ENCODE data around the gene MAB21L4.

The MAB21L4 gene

GRCh38 chr2:240929364-240930095, 33.6 kb upstream of the MAB21L4 start:
- H3K4me3 ChIP-seq (ENCODE audit: low read depth, low read length), result no peak overlapping the region
- no peak for TF ChIP-seq CTCF (IDR thresholded peaks at IDR 0.05; ENCODE audit: low read depth, low read length)
- in situ Hi-C loops (cut with HindIII; ENCODE audit: low sequenced_read_pairs), result no loop called here
- DNase-seq (ENCODE audit: low read depth, low spot score), result no peak

DNA sequence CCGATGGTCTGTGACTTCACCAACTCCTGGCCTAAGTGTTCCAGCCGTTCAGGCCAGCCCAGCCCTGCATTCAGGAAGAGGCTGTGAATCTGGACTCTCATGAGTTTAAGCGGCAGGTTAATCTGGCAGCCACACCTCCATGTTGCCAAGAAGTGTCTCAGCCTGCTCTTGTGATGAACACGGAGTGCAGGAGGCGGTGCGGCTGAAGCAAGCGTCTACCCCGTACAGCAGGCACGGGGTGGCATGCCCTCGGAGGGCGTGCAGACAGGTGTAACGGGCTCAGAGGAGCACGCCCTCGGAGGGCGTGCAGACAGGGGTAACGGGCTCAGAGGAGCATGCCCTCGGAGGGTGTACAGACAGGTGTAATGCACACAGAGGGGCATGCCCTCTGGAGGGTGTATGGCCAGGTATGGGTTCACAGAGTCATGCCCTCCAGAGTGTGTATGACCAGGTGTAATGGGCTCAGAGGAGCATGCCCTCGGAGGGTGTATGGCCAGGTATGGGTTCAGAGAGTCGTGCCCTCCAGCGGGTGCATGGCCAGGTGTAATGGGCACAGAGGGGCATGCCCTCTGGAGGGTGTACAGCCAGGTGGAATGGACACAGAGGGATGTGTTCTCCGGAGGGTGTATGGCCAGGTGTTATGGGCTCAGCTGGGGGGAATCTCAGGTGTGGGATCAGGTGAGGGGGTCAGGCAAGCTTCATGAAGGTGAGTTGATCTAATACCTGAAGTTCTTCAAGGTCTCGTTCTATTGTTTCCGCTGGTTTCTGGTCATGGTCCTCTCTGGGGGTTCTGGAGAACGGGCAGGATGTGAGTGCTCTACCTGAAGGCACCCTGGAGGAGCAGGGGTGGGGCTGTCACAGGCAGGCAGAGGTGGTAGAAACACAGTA, 32.8 kb upstream of the MAB21L4 start:
- TF ChIP-seq CTCF (IDR thresholded peaks at IDR 0.05; ENCODE audit: low read depth, low read length), result no peak

DNA sequence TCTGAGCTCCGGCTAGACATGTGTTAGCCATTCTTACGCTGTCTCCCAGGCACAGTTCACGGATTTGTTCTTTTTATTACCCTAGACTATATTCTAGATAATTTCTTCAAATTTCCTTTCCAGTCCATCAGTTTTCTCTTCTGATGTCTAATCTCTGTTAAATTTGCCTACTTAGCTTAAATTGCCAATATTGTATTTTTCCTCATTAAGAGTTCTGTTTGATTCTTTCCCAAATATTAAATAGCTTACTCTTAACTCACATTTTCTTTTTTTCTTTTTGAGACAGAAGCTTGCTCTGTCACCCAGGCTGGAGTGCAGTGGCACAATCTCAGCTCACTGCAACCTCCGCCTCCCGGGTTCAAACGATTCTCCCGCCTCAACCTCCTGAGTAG, 31.4 kb upstream of the MAB21L4 start:
- no peak for DNase-seq (ENCODE audit: low read depth, low spot score)
- in situ Hi-C loops (cut with HindIII; ENCODE audit: low sequenced_read_pairs), result no loop called here
- no peak overlapping the region for H3K4me3 ChIP-seq (ENCODE audit: low read depth, low read length)
- no peak for TF ChIP-seq CTCF (IDR thresholded peaks at IDR 0.05; ENCODE audit: low read depth, low read length)

More for the DNA sequence above, 32.8 kb upstream of the MAB21L4 start:
- no peak for DNase-seq (ENCODE audit: low read depth, low spot score)
- in situ Hi-C loops (cut with HindIII; ENCODE audit: low sequenced_read_pairs), result no loop called here
- H3K4me3 ChIP-seq (ENCODE audit: low read depth, low read length), result no peak overlapping the region

DNA sequence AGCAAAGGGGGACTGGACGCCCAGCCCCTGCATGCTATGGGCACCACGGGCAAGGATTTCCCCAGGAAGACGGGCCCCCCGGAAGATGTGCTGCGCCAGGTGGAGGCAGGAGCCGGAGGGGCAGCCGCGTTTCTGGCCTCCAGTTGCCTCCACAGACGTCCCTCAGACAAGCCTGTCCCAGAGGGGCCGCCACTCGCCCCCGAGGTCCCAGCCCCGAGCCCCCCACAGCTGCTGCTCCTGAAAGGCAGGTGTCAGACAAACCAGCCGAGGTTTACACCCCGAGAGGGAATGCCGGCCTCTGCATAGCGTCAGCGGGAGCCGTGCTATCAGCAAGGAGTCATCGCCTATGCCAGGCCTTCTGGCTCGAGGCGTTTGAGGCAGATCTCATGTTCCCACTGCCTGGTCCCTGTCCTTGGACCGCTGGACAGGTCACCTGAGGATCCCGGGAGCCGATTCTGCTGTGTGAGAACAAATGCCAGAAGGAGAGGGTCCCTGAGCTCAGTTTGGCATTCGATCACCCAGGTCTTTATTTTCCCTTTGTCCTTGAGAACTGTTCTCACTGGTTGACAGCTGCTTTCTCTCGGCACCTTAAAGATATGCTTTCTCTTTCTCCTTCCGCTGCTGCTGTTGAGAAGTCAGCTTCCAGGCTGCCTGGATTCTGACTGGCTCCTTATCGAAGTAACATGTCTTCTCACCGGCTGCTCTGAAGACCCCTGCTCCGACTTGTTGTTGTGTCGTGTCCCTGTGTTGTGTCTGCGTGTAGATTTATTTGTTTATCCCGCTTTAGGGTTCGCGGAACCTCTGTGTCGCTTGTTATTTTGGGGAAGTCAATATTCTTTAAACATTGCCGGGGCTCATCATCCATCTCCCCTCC, 30.8 kb upstream of the MAB21L4 start:
- no peak for DNase-seq (ENCODE audit: low read depth, low spot score)
- H3K4me3 ChIP-seq (ENCODE audit: low read depth, low read length), result no peak overlapping the region

DNA sequence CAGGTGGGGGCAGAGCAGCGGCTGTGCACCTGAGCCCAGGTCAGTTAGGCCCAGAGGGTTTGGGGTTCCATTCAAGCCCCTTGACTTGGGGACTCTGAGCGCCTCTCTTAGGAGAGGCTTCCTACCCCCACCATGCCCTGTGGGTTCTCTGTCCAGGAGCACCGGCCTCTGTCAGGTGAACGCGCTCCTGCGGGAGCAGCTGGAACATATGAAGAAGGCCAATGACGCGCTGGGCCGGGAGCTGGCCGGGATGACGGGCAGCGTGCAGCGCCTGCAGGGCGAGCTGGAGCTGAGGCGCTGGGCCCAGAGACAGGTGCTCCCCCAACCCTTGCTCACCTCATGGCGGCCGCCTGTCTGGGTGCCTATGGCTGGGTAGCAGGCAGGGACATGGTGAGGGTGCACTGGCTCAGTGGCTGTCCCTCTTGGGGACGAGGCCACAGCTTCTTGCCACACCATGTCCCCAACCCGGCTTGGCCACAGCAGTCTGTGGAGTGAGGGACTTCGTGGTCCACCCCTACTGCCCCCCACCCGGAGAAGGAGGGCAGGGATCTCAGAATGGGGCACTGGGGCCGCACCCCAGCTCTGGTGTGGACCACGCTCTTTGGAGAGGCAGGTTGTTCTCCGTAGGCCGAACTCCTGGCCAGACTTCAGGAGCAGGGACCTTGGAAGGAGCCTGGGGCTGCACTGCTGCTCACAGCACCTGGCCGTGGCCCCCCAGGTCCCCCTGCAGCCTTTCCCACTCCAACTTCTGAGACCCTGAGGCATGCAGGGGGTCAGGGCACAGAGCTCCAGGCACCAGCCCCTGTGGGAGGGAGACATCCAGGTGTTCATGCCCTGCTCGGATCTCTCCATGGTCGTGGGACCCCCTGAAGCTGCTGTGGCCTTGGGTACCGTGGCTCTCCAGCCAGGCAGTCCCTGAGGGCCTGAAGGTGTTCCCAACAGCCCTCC, 29.9 kb upstream of the MAB21L4 start:
- in situ Hi-C loops (cut with HindIII; ENCODE audit: low sequenced_read_pairs), result no loop called here
- no peak for TF ChIP-seq CTCF (IDR thresholded peaks at IDR 0.05; ENCODE audit: low read depth, low read length)
- no peak overlapping the region for H3K4me3 ChIP-seq (ENCODE audit: low read depth, low read length)
- DNase-seq (ENCODE audit: low read depth, low spot score), result no peak

More for the DNA sequence above, 30.8 kb upstream of the MAB21L4 start:
- TF ChIP-seq CTCF (IDR thresholded peaks at IDR 0.05; ENCODE audit: low read depth, low read length), result no peak
- in situ Hi-C loops (cut with HindIII; ENCODE audit: low sequenced_read_pairs), result no loop called here

Data from astrocyte of the spinal cord (primary cell).